Measurements from ENCODE around the gene GIGYF2.
"Not testable (repeated sequence)": the region's sequence is repeated elsewhere in the genome, so short reads cannot be mapped to it uniquely, and the experiment has no call there.

Gene GIGYF2

GRCh38 chr2:232697059-232697806 is at the start of gene GIGYF2:
Gene GIGYF2 (plus strand): TSS chr2:232697331. CDS start chr2:232735198, 37,867 bp downstream.
- DNase-seq (ENCODE audit: low spot score): peak; percentile 95

DNA sequence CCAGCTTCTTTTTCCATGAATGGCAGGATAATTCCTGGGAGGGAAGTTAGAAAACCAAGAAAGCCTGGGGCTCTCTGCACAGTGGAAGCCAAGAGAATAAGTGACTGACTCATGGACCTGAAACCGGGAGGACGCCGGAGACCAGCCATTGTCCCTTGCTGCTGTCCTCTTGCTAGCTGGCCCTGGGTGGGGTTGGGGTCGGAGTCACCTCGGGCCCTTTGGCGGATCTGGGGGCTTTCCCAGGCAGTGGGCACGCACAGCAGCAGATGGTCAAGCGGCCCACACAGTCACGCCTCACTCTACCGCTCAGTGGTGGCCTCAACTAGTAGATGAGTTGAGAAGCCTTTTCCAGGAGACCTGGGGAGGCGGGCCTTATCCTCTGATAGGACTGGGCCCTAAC is 48.1 kb upstream of the GIGYF2 start:
- DNase-seq (ENCODE audit: low spot score): no peak

DNA sequence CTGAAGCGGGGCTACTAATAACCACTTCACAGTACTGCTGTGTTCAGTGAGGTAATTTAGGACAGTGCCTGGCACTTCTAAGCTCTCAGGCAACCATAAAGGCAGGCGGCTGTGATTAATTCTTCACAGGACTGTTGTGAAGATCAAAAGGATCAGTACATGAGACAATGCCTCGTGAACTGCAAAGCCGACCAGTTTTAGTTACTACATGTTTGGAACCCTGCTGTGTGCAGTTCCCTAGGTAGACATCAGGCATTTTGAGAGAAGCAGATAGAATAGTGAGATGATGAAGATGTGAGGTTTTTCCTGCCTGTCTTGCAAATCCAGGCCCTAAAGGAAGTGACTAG is 44.7 kb upstream of the GIGYF2 start:
- DNase-seq (ENCODE audit: low spot score): no peak

- no peak for DNase-seq (ENCODE audit: low spot score)
These were observed 43.7 kb upstream of the GIGYF2 start for GRCh38 chr2:232653441-232653840.

- DNase-seq (ENCODE audit: low spot score): no peak
These were observed 41.7 kb upstream of the GIGYF2 start for GRCh38 chr2:232655392-232655791.

- no peak for DNase-seq (ENCODE audit: low spot score)
These were observed 38.8 kb upstream of the GIGYF2 start for GRCh38 chr2:232658217-232658785.

DNA sequence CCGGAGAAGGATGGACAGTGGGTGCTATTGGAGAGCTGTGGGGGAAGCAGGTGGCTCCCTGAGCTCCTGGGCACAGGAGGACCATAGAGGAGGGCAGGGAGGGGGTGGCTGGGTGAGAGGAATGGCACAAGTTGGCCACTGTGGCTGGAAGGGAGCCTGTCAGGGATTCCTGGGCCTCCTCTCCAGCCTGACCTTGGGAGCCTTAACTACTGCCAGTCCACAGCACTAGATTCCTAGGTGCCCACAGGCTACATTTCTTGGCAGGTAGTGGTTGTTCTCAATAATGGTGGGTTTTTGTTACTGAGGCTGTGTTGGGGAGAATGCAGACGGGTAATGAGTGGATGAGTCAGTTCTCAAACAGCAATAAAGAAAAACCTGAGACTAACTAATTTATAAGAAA is 37.8 kb upstream of the GIGYF2 start:
- DNase-seq (ENCODE audit: low spot score): no peak

- no peak for DNase-seq (ENCODE audit: low spot score)
These were observed 34.5 kb upstream of the GIGYF2 start for GRCh38 chr2:232662486-232663260.

DNA sequence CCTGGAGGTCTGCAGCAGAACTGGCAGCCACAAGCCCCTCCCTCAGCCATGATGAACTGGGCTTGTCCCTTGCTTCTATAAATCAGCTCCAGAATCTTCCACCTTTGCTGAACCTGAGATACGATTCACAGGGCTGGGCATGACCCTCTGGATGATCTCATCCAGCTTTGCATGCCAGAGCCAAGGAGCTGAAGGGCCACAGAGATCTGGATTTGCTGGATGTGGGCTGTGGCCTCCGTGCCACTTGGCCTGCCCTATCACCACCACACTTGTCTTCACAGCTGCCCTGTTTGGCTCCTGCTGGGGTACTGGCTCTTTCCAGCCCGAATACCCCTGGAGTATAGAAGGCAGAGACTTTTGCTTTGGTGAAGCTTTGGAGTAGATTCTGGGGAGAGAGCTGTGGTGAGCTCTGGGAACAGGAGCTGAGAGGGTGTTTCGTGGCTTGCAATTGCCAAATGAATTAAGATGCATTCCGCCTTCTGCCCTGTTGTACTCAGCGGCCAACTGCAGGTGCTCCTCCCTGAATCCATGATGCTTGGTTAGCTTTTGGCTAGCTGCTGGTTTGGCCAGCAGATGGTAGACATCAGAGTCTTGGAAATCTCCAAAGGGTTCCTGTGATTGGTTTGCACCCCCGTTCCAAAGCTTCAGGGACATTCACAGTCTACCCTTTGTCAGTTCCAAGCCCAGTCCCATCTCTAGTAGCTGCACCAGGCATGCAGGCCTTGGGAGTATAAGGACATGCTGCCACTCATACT is 30.9 kb upstream of the GIGYF2 start:
- no peak for DNase-seq (ENCODE audit: low spot score)

- no peak for DNase-seq (ENCODE audit: low spot score)
These were observed 29.0 kb upstream of the GIGYF2 start for GRCh38 chr2:232667989-232668583.

GRCh38 chr2:232668805-232669444 is 28.2 kb upstream of the GIGYF2 start:
- DNase-seq (ENCODE audit: low spot score): no peak

- no peak for DNase-seq (ENCODE audit: low spot score)
These were observed 24.5 kb upstream of the GIGYF2 start for GRCh38 chr2:232672588-232672987.

GRCh38 chr2:232674491-232674890 is 22.6 kb upstream of the GIGYF2 start:
- DNase-seq (ENCODE audit: low spot score): no peak

DNA sequence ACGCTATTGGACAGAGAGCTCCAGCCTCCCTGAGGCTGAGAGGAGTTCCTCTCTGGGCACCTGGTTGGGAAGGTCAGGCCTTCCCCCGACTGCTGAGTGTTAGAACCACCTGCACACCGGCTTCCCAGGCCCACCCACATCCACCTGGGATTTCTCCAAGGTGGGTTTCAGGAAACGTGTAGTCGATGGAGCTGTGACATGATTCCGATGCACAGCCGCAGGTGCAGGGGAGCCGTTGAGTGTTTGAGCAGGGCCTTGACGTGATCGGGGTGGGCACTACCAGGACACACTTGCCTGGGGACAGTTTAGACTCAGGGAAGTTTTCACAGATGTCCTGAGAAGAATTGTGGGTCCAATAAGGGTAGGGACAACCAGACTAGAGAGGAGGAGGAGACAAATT is 21.8 kb upstream of the GIGYF2 start:
- no peak for DNase-seq (ENCODE audit: low spot score)

DNA sequence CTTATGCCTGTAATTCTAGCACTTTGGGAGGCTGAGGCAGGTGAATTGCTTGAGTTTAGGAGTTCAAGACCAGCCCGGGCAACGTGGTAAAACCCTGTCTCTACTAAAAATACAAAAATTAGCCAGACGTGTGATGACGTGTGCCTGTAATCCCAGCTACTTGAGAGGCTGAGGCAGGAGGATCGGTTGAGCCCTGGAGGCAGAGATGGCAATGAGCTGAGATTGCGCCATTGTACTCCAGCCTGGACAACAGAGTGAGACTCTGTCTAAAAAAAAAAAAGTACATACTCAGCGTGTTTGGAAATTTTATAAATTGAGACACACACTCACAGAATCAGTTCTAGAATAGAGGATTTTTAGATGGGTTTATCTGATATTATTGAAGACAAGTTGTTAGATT is 17.1 kb upstream of the GIGYF2 start:
- DNase-seq (ENCODE audit: low spot score): no peak

GRCh38 chr2:232681527-232681926 is 15.6 kb upstream of the GIGYF2 start:
- DNase-seq (ENCODE audit: low spot score): no peak

DNA sequence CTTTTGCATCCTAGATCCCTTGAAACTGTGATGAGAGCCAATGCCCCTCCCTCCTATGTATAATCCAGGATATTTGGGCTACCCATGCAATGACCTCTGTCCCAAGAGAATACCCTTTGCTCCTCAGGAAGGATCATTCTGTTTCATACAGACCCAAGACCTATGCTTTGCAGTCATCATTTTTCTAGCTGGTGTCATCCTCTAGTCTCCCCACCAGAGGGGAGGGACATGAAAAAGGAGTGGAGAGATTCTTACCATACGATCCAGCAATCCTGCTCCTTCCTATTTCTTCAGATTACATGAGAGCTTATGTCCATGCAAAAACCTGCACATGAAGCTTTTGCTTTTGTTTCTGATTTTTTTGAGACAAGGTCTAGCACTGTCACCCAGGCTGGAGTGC is 13.8 kb upstream of the GIGYF2 start:
- no peak for DNase-seq (ENCODE audit: low spot score)

GRCh38 chr2:232685391-232685790 is 11.7 kb upstream of the GIGYF2 start:
- not testable (repeated sequence) for DNase-seq (ENCODE audit: low spot score)

DNA sequence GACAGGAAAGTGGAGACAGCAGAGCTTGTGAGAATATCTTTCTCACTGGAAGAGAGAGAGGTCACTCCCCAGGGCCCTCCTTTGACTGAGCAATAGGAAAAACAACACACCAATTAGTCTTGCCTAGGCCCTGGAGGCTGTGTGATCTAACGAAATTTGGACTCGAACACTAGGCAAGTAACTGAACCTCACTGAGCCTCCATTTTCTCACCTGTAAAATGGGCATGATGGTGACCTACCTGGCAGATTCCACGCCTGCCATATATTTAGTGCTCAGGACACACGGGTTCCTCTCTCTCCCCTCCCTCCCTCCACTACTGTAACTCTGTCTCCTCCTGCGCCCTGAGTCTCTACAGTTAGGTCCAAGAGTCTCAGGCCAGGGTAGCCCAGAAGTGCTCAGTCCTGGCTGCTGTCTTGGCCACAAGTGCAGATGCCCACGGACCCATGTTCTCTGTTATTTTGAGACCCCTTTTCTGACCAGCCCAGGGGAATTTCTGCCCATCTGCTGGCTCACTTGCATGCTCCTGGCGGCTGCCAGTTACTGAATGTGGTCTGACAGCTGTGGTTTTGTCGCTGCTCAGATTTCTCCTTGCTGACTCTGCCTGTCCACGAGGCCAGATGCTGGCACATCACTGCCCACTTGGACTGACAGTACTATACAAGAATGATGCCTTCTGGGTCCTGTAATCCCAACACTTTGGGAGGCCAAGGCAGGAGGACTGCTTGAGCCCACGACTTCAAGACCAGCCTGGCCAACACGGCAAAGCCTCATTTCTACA is 9.6 kb upstream of the GIGYF2 start:
- no peak for DNase-seq (ENCODE audit: low spot score)

- DNase-seq (ENCODE audit: low spot score): no peak
These were observed 8.9 kb upstream of the GIGYF2 start for GRCh38 chr2:232688201-232688600.

All from kidney capillary endothelial cell (primary cell).